ENCODE results near the gene TEX19.

TEX19 gene

GRCh38 chr17:82322526-82323453 is 36.3 kb upstream of the TEX19 start:
- TF ChIP-seq CTCF (conservative IDR thresholded peaks at IDR 0.05; ENCODE audit: low read depth, low read length), result no peak
- H3K4me3 ChIP-seq (ENCODE audit: low read depth, low read length), result no peak overlapping the region
- no peak for DNase-seq (ENCODE audit: low read depth)

DNA sequence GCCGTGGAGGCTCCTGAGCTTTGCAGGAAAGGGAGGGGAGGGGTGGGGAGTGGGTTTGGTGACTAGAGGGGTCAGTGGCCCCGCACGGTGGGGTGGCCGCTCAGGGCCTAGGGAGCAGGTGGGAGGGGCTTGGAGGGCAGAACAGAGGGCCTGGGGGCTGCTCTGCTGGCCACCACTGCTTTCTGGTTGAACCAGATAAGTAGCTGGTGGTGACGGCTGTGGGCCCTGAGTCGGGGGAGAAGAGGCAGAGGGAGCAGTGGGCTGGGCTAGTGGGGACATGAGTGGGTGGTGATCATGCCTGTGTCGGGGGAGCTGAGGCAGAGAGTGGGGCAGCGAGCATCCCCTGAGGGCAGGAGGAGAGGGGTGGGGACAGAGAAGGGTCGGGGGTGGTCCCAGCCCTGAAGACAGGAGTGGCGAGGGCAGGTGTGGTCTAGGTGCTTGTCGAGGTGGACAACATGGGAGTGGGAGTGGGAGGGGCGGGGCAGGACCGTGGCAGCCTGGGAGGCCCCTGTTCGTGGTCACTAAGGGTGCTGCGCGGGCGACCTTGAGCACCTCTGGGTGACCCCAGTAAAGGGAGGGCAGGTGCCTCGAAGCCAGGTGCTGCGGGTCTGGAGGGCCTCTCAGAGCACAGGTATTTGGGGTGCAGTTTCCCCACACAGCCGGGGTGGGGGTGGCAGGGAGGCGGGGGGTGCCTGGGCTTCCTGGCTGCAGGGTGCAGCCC is 35.4 kb upstream of the TEX19 start:
- H3K4me3 ChIP-seq (ENCODE audit: low read depth, low read length), result no peak overlapping the region
- TF ChIP-seq CTCF (conservative IDR thresholded peaks at IDR 0.05; ENCODE audit: low read depth, low read length), result no peak
- DNase-seq (ENCODE audit: low read depth), result no peak

DNA sequence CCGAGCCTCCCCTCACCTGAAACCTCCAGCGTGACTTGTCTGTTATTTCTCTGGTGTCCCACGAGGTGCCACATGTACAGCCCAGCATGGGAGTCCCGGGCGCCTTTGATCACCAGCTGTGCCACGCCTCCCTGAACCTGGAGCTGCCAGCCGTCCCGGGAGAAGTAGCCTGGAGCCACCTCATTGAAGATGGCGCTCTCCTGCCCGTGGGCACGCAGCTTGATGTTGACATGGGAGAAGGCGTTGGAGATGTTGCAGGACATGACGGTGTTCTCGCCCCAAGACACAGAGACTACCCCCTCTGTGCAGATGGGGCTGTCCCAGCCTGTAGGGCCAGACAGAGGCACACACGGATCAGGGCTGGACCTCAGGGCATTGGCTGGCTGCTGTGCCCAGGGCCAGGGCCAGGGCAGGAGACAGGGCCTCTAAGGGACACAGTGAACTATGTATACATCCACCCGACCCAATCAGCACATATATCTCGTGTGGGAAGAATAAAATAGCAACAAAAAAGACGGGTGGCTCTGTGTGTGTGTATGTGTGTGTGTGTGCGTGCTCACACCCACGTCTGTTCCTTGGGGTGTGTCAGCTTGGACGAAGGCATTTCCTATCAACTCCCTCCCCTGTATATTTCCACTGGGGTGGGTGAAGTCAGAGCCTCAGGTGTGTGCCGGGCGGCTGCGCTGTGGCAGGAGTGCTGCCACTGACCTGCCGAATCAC is 34.3 kb upstream of the TEX19 start:
- no peak for DNase-seq (ENCODE audit: low read depth)
- no peak for TF ChIP-seq CTCF (conservative IDR thresholded peaks at IDR 0.05; ENCODE audit: low read depth, low read length)
- H3K4me3 ChIP-seq (ENCODE audit: low read depth, low read length), result no peak overlapping the region

GRCh38 chr17:82325286-82326180 is 33.5 kb upstream of the TEX19 start:
- TF ChIP-seq CTCF (conservative IDR thresholded peaks at IDR 0.05; ENCODE audit: low read depth, low read length), result no peak
- H3K4me3 ChIP-seq (ENCODE audit: low read depth, low read length), result no peak overlapping the region
- DNase-seq (ENCODE audit: low read depth), result no peak

DNA sequence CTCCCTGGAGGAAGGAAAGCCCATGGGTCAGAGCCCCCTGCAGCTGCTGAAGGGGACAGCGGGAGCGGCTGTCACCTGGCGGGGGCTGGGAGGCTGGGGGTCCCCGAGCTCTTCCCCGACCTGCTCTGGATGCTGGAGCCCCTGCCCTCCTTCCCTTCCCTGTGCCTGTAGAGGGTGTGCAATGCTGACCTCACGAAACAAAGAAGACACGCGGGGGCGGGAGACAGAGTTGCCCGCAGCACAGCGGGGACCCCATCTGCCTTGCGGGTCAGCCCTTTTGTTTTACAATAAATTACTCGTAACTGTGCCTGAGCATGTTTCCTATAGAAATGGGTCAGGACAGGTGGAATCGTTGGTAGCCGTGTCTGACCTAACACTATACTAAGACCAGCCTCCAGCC is 31.8 kb upstream of the TEX19 start:
- no peak overlapping the region for H3K4me3 ChIP-seq (ENCODE audit: low read depth, low read length)
- TF ChIP-seq CTCF (conservative IDR thresholded peaks at IDR 0.05; ENCODE audit: low read depth, low read length), result no peak
- no peak for DNase-seq (ENCODE audit: low read depth)

- no peak for TF ChIP-seq CTCF (conservative IDR thresholded peaks at IDR 0.05; ENCODE audit: low read depth, low read length)
- no peak overlapping the region for H3K4me3 ChIP-seq (ENCODE audit: low read depth, low read length)
- DNase-seq (ENCODE audit: low read depth), result no peak
Measured at GRCh38 chr17:82327757-82328140, 31.3 kb upstream of the TEX19 start.
